C4-2B (cell line): ENCODE results near the gene KLK10.
A peak's percentile ranks its signal among the peaks of the same experiment; 100 is the strongest.

ENCODE experiments used
- H3K27ac ChIP-seq: fragments of 450-650 bp; 2 replicates; pipeline ENCODE4 v1.5.1; 2017
- CTCF ChIP-seq: fragments of 450-650 bp; conservative IDR thresholded peaks from 2 replicates; pipeline ENCODE4 v1.5.1; 2017; ENCODE audit warnings: mild to moderate bottlenecking
- ZFX ChIP-seq: fragments of 450-650 bp; IDR thresholded peaks from 2 replicates; pipeline ENCODE4 v1.6.1; 2017

The KLK10 gene

GRCh38 chr19:51025809-51026553 lies 6.5 kb upstream of the KLK10 start:
- no peak for TF ChIP-seq CTCF
- H3K27ac ChIP-seq: no peak overlapping the region

GRCh38 chr19:51025401-51025800 lies 5.9 kb upstream of the KLK10 start:
- no peak overlapping the region for H3K27ac ChIP-seq
- TF ChIP-seq CTCF: no peak
- no peak for TF ChIP-seq ZFX

GRCh38 chr19:51024924-51025323 lies 5.4 kb upstream of the KLK10 start:
- TF ChIP-seq CTCF (no peak), ZFX (no peak)
- H3K27ac ChIP-seq: no peak overlapping the region

GRCh38 chr19:51023946-51024345 lies 4.4 kb upstream of the KLK10 start:
- TF ChIP-seq ZFX (no peak), CTCF (no peak)
- no peak overlapping the region for H3K27ac ChIP-seq

- no peak for TF ChIP-seq ZFX
- TF ChIP-seq CTCF: no peak
- H3K27ac ChIP-seq: no peak overlapping the region
Observed at GRCh38 chr19:51022526-51022925, 3.0 kb upstream of the KLK10 start.

GRCh38 chr19:51020988-51021651 lies 1.6 kb upstream of the KLK10 start:
- TF ChIP-seq CTCF (peak; percentile 94), ZFX (no peak)

GRCh38 chr19:51018745-51019543 lies 565 bp downstream of the KLK10 start:
- no peak overlapping the region for H3K27ac ChIP-seq
- TF ChIP-seq CTCF (no peak), ZFX (no peak)

More at GRCh38 chr19:51020988-51021651, 1.6 kb upstream of the KLK10 start:
- no peak overlapping the region for H3K27ac ChIP-seq
